ENCODE data around the gene OR13J1. TPM values are rescaled to one million over a fixed set of nuclear protein-coding genes. Genes with fewer than 3 reads are reported as not detected.

Gene OR13J1
- polyA plus RNA-seq, 2 of the 4 experiments (the other 2 are of a cell fraction) = not detected

DNA sequence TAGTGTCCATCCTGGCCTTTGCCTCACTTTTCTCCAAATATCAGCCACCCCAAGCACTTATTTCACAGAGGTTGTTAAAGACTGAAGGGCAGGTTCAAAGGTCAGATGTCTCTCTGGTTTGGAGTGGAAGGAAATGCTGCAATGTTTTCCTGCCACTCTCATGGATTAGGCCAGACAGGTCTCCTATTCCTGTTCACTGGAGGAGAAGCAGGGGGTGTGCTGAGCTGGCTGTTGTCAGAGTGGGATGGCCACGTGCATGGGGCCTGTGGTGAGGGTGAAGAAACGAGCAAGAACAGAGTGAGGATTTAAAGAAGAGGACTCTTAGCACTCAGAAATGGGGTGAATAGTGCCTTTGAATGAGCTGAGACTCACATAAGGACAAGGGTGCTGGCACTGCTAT lies 34.4 kb downstream of the OR13J1 start:
- H3K4me2 ChIP-seq = no peak overlapping the region
- H3K4me1 ChIP-seq = no peaks in the 10 kb centered on the region
- ATAC-seq (no peak), DNase-seq (ENCODE audit: low read depth in 1 of 2, low spot score in 1 of 2) (no peak), FAIRE-seq (no peak)
- ChIA-PET POLR2A (interaction anchor here (1.2 kb wide), 1 partner anchor 21 kb away, joined by 4 read pairs; the partner anchor contains the start of gene HINT2), CTCF (interaction anchor here (0.8 to 9.2 kb wide), 10 partner anchors 8 to 75 kb away, joined by 3 to 59 read pairs (median 4); partner anchors contain the start of genes FAM221B and TMEM8B)
- no peaks in the 10 kb centered on the region for H3K9me3 ChIP-seq
- 58% methylated on average over 2 of the region's 2 CpGs for WGBS (ENCODE audit: missing lambda C conversion rate)
- no peak overlapping the region for H3K27ac ChIP-seq
- TF ChIP-seq ZC3H11A (IDR thresholded peaks at IDR 0.05) = no peak
- TF ChIP-seq POLR2A (IDR thresholded peaks at IDR 0.05; ENCODE audit: low read length) = no peak
- TF ChIP-seq FOXS1 (CRISPR knock-in tag; IDR thresholded peaks at IDR 0.05) = no peak
- no peak for TF ChIP-seq POLR2AphosphoS2 (conservative IDR thresholded peaks at IDR 0.05; ENCODE audit: low read length)
- no peak for TF ChIP-seq MAFK (IDR thresholded peaks at IDR 0.05; ENCODE audit: partially characterized antibody)
- no peak for TF ChIP-seq NFE2L2 (conservative IDR thresholded peaks at IDR 0.05; ENCODE audit: low read length)
- TF ChIP-seq GATA3 (IDR thresholded peaks at IDR 0.05; ENCODE audit: borderline replicate concordance) = no peak
- TF ChIP-seq RAD21 (conservative IDR thresholded peaks at IDR 0.05 in 1 of 2, IDR thresholded peaks at IDR 0.05 in 1 of 2) = no peak
- TF ChIP-seq NPAS2 (CRISPR knock-in tag; IDR thresholded peaks at IDR 0.05; ENCODE audit: borderline replicate concordance) = no peak
- no peak for TF ChIP-seq HOXB13 (CRISPR knock-in tag; IDR thresholded peaks at IDR 0.05; ENCODE audit: low read depth)
- TF ChIP-seq HOXB5 (CRISPR knock-in tag; IDR thresholded peaks at IDR 0.05) = no peak
- no peak for TF ChIP-seq SREBF2 (IDR thresholded peaks at IDR 0.05)
- no peak for TF ChIP-seq CHD2 (IDR thresholded peaks at IDR 0.05; ENCODE audit: low read length, partially characterized antibody)
- TF ChIP-seq BHLHE40 (IDR thresholded peaks at IDR 0.05; ENCODE audit: low read depth, low read length) = no peak
- no peak for TF ChIP-seq RCOR1 (IDR thresholded peaks at IDR 0.05; ENCODE audit: low read depth, low read length)
- TF ChIP-seq CHD4 (IDR thresholded peaks at IDR 0.05; ENCODE audit: borderline replicate concordance) = no peak
- TF ChIP-seq, protein P1, sequence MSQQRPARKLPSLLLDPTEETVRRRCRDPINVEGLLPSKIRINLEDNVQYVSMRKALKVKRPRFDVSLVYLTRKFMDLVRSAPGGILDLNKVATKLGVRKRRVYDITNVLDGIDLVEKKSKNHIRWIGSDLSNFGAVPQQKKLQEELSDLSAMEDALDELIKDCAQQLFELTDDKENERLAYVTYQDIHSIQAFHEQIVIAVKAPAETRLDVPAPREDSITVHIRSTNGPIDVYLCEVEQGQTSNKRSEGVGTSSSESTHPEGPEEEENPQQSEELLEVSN (IDR thresholded peaks at IDR 0.05; ENCODE audit: borderline replicate concordance, low read depth) = no peak
- TF ChIP-seq, protein P2, sequence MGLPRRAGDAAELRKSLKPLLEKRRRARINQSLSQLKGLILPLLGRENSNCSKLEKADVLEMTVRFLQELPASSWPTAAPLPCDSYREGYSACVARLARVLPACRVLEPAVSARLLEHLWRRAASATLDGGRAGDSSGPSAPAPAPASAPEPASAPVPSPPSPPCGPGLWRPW (IDR thresholded peaks at IDR 0.05) = no peak
- no peak overlapping the region for H3K4me3 ChIP-seq

DNA sequence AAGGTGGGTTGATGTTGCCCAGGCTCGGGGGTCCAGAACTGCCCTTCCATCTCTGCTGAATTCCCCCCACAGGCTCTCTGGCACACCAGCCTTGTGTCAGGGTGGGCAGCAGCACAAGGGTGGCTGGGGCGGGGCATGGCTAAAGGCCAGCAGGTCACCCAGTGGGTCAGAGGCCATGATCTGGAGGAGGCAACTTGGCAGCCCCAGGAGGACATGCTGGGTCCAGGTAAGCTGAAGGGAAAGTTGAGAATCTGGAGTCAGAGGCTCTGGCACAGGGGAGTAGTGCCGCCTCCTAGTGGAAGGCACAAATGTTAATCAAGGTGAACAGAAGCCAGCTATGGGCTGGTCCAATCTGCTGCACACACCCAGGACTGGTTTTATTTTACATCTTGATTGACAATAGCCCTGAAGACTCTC lies 35.0 kb downstream of the OR13J1 start:
- FAIRE-seq = no peak
- Histone ChIP-seq H3K9me3 (no peaks in the 10 kb centered on the region), H3K4me3 (no peak overlapping the region), H3K4me1 (no peaks in the 10 kb centered on the region), H3K4me2 (no peak overlapping the region), H3K27ac (no peak overlapping the region)
- peak in 1 of 2 experiments; percentile 75; a peak in 3 of 6 replicates for ATAC-seq
- CTCF ChIA-PET = interaction anchor here (0.6 to 9.2 kb wide), 9 partner anchors 8 to 76 kb away, joined by 3 to 59 read pairs (median 4); partner anchors contain the start of genes FAM221B and TMEM8B
- 91% methylated on average over 3 of the region's 3 CpGs for WGBS (ENCODE audit: missing lambda C conversion rate)
- 0 out of 5 replicates have a peak, but pooled peaks of 1 of the 2 experiments have one; percentile 22 for TF ChIP-seq RAD21 (conservative IDR thresholded peaks at IDR 0.05 in 1 of 2, IDR thresholded peaks at IDR 0.05 in 1 of 2)
- TF ChIP-seq EHMT2 (IDR thresholded peaks at IDR 0.05; ENCODE audit: low read depth) = no peak
- POLR2A ChIA-PET = interaction anchor here (1.2 kb wide), 1 partner anchor 21 kb away, joined by 4 read pairs; the partner anchor contains the start of gene HINT2
- DNase-seq (ENCODE audit: low read depth in 1 of 2, low spot score in 1 of 2) = no peak

GRCh38 chr9:35834260-35835215 lies 35.7 kb downstream of the OR13J1 start:
- Histone ChIP-seq H3K4me1 (peaks cover 4% of the 10 kb centered on the region; the same call in 2 of the 3 replicates), H3K4me2 (no peak overlapping the region), H3K4me3 (no peak overlapping the region), H3K9me3 (no peaks in the 10 kb centered on the region), H3K27ac (no peak overlapping the region)
- TF ChIP-seq SMC3 (IDR thresholded peaks at IDR 0.05) (no peak), NPAS2 (CRISPR knock-in tag; IDR thresholded peaks at IDR 0.05; ENCODE audit: borderline replicate concordance) (no peak), HEYL (CRISPR knock-in tag; IDR thresholded peaks at IDR 0.05) (no peak), ZC3H11A (IDR thresholded peaks at IDR 0.05) (no peak), JUNB (IDR thresholded peaks at IDR 0.05) (no peak), TFCP2L1 (CRISPR knock-in tag; IDR thresholded peaks at IDR 0.05) (no peak), CHD4 (IDR thresholded peaks at IDR 0.05; ENCODE audit: borderline replicate concordance) (no peak)
- TF ChIP-seq, protein P1 (IDR thresholded peaks at IDR 0.05; ENCODE audit: borderline replicate concordance, low read depth) = no peak
- CTCF ChIA-PET = interaction anchor here (0.6 to 9.2 kb wide), 5 partner anchors 8 to 48 kb away, joined by 3 to 59 read pairs (median 8); partner anchors contain the start of genes FAM221B and TMEM8B
- no peak for FAIRE-seq
- ATAC-seq = no peak
- POLR2A ChIA-PET = interaction anchor here (1.2 kb wide), 1 partner anchor 20 kb away, joined by 4 read pairs; the partner anchor contains the start of gene HINT2
- 87% methylated on average over 14 of the region's 14 CpGs for WGBS (ENCODE audit: missing lambda C conversion rate)
- DNase-seq (ENCODE audit: low read depth in 1 of 2, low spot score in 1 of 2) = no peak

All from A549 (cell line).